CD4-positive, alpha-beta T cell (primary cell): ENCODE measurements around the gene OLFML2A. TPM values are rescaled to one million over a fixed set of nuclear protein-coding genes. Genes with fewer than 3 reads are reported as not detected.

ENCODE experiments used
- ATAC-seq: fragments of 200-7000 bp; cut with Tn5 transposase; one replicate; pipeline ENCODE4 v1.10.0; 2022; ENCODE audit warnings: mild to moderate bottlenecking; ENCODE audit not compliant: poor library complexity
- CTCF ChIA-PET: fragments of 350-600 bp; sonication (Branson Sonifier 250); formaldehyde crosslinking; loops from one replicate; lab custom pipeline; 2021; ENCODE audit warnings: antibody characterized with exemption, inconsistent platforms; lab: Charles Lee
- POLR2A ChIA-PET: fragments of 350-600 bp; sonication (Branson Sonifier 250); formaldehyde crosslinking; loops from one replicate; lab custom pipeline; 2021; ENCODE audit warnings: antibody characterized with exemption, inconsistent platforms; lab: Charles Lee
- DNase-seq, 14 experiments: peaks; one replicate each; pipeline ENCODE4 v3.0.0-alpha.2; 2013 to 2020; ENCODE audit warnings: mixed read lengths in 2 of 14
- H3K27ac ChIP-seq, 2 donors: one replicate each; pipeline versions ENCODE4 v1.5.1 to v1.7.0; 2013; ENCODE audit warnings: low read length in 2 of 2, low read depth in 1 of 2, mild to moderate bottlenecking in 1 of 2
- H3K27me3 ChIP-seq, 2 experiments: 1 replicate in 1 of 2; 2 replicates in 1 of 2; pipeline versions ENCODE4 v1.6.1 to v1.7.0; 2013; ENCODE audit warnings: low read length in 2 of 2, control low read depth in 1 of 2, mild to moderate bottlenecking in 1 of 2, moderate library complexity in 1 of 2; ENCODE audit not compliant: insufficient read depth in 2 of 2, control insufficient read depth in 1 of 2
- H3K36me3 ChIP-seq: one replicate; pipeline ENCODE4 v1.6.1; 2013; ENCODE audit warnings: low read length, control low read depth; ENCODE audit not compliant: insufficient read depth
- H3K4me1 ChIP-seq: one replicate; pipeline ENCODE4 v1.6.1; 2013; ENCODE audit warnings: low read length, control low read depth; ENCODE audit not compliant: insufficient read depth
- H3K4me3 ChIP-seq: one replicate; pipeline ENCODE4 v1.5.1; 2013; ENCODE audit warnings: mild to moderate bottlenecking, low read length, moderate library complexity
- H3K9me3 ChIP-seq, 2 experiments: 1 replicate in 1 of 2; 2 replicates in 1 of 2; pipeline versions ENCODE4 v1.6.1 to v1.7.0; 2013; ENCODE audit warnings: low read length in 2 of 2, mild to moderate bottlenecking in 2 of 2, control low read depth in 1 of 2, moderate library complexity in 1 of 2; ENCODE audit not compliant: control insufficient read depth in 1 of 2, insufficient read depth in 1 of 2
- H3K27ac Mint-ChIP-seq: one replicate; pipeline ENCODE4 v1.8.0; 2020; ENCODE audit warnings: mixed read lengths
- H3K27me3 Mint-ChIP-seq: one replicate; pipeline ENCODE4 v1.8.0; 2021; ENCODE audit warnings: mixed read lengths
- H3K36me3 Mint-ChIP-seq: one replicate; pipeline ENCODE4 v1.8.0; 2021; ENCODE audit warnings: low read depth, mixed read lengths
- H3K4me1 Mint-ChIP-seq: one replicate; pipeline ENCODE4 v1.8.0; 2021; ENCODE audit warnings: low read depth, mixed read lengths
- H3K4me3 Mint-ChIP-seq: one replicate; pipeline ENCODE4 v1.8.0; 2020; ENCODE audit warnings: mild to moderate bottlenecking, mixed read lengths
- H3K9me3 Mint-ChIP-seq: one replicate; pipeline ENCODE4 v1.8.0; 2020; ENCODE audit warnings: mixed read lengths
- intact Hi-C, 2 experiments: fragments of 100-400 bp; cut with DNase I in 1 of 2; cut with micrococcal nuclease in 1 of 2; formaldehyde crosslinking; loops; one replicate each; pipeline versions ENCODE4 v1.15.1 to v1.9.0; 2023 to 2025; cut with DNase I, micrococcal nuclease
- total RNA-seq, 174 experiments: library from RNA in 2 of 174; stranded (reverse) in 2 of 174; gene quantifications; one replicate each; pipeline ENCODE4 v1.2.3 and lab custom pipeline; 2021 to 2026
- TF ChIP-seq, protein P1 (sequence below): fragments of 200-600 bp; IDR thresholded peaks from one replicate; pipeline ENCODE4 v1.8.0; 2022; ENCODE audit warnings: antibody characterized with exemption, mild to moderate bottlenecking

The OLFML2A gene
- total RNA-seq, 2 experiments from 2014 or later: not detected

GRCh38 chr9:124759327-124759726, 17.6 kb upstream of the OLFML2A start:
- Mint-ChIP-seq H3K9me3 (no peaks in the 10 kb centered on the region), H3K4me1 (no peaks in the 10 kb centered on the region), H3K27ac (no peak overlapping the region), H3K27me3 (peaks cover 91% of the 10 kb centered on the region), H3K4me3 (no peak overlapping the region), H3K36me3 (no peaks in the 10 kb centered on the region)
- CTCF ChIA-PET: interaction anchor here (0.9 kb wide), 1 partner anchor 94 kb away, joined by 4 read pairs; the partner anchor contains the start of gene WDR38
- Histone ChIP-seq H3K27me3 (peaks cover 15 to 67% of the 10 kb centered on the region in 2 experiments), H3K27ac (no peak overlapping the region), H3K4me1 (no peaks in the 10 kb centered on the region), H3K9me3 (no peaks in the 10 kb centered on the region), H3K36me3 (no peaks in the 10 kb centered on the region), H3K4me3 (no peak overlapping the region)
- POLR2A ChIA-PET: no interaction called here
- ATAC-seq (no peak), DNase-seq (no peak)
- intact Hi-C loops: no loop called here
- TF ChIP-seq, protein P1, sequence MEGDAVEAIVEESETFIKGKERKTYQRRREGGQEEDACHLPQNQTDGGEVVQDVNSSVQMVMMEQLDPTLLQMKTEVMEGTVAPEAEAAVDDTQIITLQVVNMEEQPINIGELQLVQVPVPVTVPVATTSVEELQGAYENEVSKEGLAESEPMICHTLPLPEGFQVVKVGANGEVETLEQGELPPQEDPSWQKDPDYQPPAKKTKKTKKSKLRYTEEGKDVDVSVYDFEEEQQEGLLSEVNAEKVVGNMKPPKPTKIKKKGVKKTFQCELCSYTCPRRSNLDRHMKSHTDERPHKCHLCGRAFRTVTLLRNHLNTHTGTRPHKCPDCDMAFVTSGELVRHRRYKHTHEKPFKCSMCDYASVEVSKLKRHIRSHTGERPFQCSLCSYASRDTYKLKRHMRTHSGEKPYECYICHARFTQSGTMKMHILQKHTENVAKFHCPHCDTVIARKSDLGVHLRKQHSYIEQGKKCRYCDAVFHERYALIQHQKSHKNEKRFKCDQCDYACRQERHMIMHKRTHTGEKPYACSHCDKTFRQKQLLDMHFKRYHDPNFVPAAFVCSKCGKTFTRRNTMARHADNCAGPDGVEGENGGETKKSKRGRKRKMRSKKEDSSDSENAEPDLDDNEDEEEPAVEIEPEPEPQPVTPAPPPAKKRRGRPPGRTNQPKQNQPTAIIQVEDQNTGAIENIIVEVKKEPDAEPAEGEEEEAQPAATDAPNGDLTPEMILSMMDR: no peak

GRCh38 chr9:124760719-124761118, 16.2 kb upstream of the OLFML2A start:
- H3K4me1 ChIP-seq: no peaks in the 10 kb centered on the region
- CTCF ChIA-PET: no interaction called here
- POLR2A ChIA-PET: interaction anchor here (1.4 kb wide), 1 partner anchor 9 kb away, joined by 4 read pairs; no protein-coding TSS in a partner anchor

DNA sequence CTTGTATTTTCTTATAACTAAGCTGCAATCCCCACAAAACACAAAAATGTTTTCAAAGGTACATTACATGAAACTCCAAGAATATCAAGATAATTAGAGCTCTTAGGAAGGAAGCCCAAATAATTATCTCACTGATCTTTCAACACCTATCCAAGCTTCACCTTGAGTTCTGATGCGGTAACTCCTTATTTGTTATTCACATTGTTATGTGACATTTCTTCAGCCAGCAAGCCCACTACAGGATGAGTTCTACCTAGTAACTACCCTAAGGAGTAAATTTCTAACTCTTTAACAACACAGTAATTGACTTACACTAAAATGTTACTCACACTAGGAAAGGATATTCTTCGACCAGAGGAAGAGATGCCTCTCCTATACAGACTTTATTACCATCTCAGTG, 15.7 kb upstream of the OLFML2A start:
- ChIA-PET CTCF (no interaction called here), POLR2A (interaction anchor here (1.4 kb wide), 1 partner anchor 9 kb away, joined by 4 read pairs; no protein-coding TSS in a partner anchor)
- Mint-ChIP-seq H3K36me3 (no peaks in the 10 kb centered on the region), H3K4me1 (no peaks in the 10 kb centered on the region), H3K27ac (no peak overlapping the region), H3K4me3 (no peak overlapping the region), H3K9me3 (no peaks in the 10 kb centered on the region), H3K27me3 (peaks cover 91% of the 10 kb centered on the region)
- Histone ChIP-seq H3K9me3 (no peaks in the 10 kb centered on the region), H3K36me3 (no peaks in the 10 kb centered on the region), H3K4me3 (no peak overlapping the region), H3K27me3 (peaks cover 14 to 70% of the 10 kb centered on the region in 2 experiments), H3K27ac (no peak overlapping the region), H3K4me1 (no peaks in the 10 kb centered on the region)
- TF ChIP-seq, protein P1: no peak
- intact Hi-C loops: no loop called here
- no peak for DNase-seq
- no peak for ATAC-seq

More at GRCh38 chr9:124760719-124761118, 16.2 kb upstream of the OLFML2A start:
- intact Hi-C loops: no loop called here
- Mint-ChIP-seq H3K36me3 (no peaks in the 10 kb centered on the region), H3K27me3 (peaks cover 91% of the 10 kb centered on the region), H3K9me3 (no peaks in the 10 kb centered on the region), H3K27ac (no peak overlapping the region), H3K4me3 (no peak overlapping the region), H3K4me1 (no peaks in the 10 kb centered on the region)
- Histone ChIP-seq H3K9me3 (no peaks in the 10 kb centered on the region), H3K27ac (no peak overlapping the region), H3K36me3 (no peaks in the 10 kb centered on the region), H3K27me3 (peaks cover 14 to 71% of the 10 kb centered on the region in 2 experiments), H3K4me3 (no peak overlapping the region)
- TF ChIP-seq, protein P1: no peak
- ATAC-seq (no peak), DNase-seq (no peak)
